CD4-positive, alpha-beta memory T cell (primary cell): Measurements from ENCODE around the gene CEP55. TPM values are rescaled to one million over a fixed set of nuclear protein-coding genes. Genes with fewer than 3 reads are reported as not detected.

Experiments used
- CTCF ChIA-PET: fragments of 350-600 bp; sonication (Branson Sonifier 250); formaldehyde crosslinking; loops from one replicate; lab custom pipeline; 2021; ENCODE audit warnings: inconsistent platforms; ENCODE audit not compliant: partially characterized antibody; lab: Charles Lee
- POLR2A ChIA-PET: fragments of 350-600 bp; sonication (Branson Sonifier 250); formaldehyde crosslinking; loops from one replicate; lab custom pipeline; 2021; ENCODE audit not compliant: partially characterized antibody; lab: Charles Lee
- DNase-seq, 5 donors: peaks; one replicate each; pipeline versions ENCODE4 v3.0.0 to v3.0.0-alpha.2; 2020 to 2022; ENCODE audit warnings: mixed read lengths in 1 of 5
- H3K27ac ChIP-seq: one replicate; pipeline ENCODE4 v1.7.0; 2013; ENCODE audit warnings: low read depth, low read length
- H3K27me3 ChIP-seq: 2 replicates; pipeline ENCODE4 v1.7.0; 2013; ENCODE audit warnings: mild to moderate bottlenecking, low read length, moderate library complexity; ENCODE audit not compliant: insufficient read depth
- H3K36me3 ChIP-seq: 2 replicates; pipeline ENCODE4 v1.7.0; 2013; ENCODE audit warnings: mild to moderate bottlenecking, low read length, moderate library complexity; ENCODE audit not compliant: insufficient read depth
- H3K4me1 ChIP-seq: 2 replicates; pipeline ENCODE4 v1.7.0; 2013; ENCODE audit warnings: mild to moderate bottlenecking, low read length, moderate library complexity; ENCODE audit not compliant: insufficient read depth
- H3K4me3 ChIP-seq, 2 donors: one replicate each; pipeline ENCODE4 v1.7.0; 2013; ENCODE audit warnings: low read length in 2 of 2, mild to moderate bottlenecking in 1 of 2
- H3K9me3 ChIP-seq, 2 donors: one replicate each; pipeline ENCODE4 v1.7.0; 2013; ENCODE audit warnings: low read length in 2 of 2, control low read depth in 1 of 2; ENCODE audit not compliant: control insufficient read depth in 1 of 2
- H3K27ac Mint-ChIP-seq, 7 donors: one replicate each; pipeline ENCODE4 v1.8.0; 2020 to 2021; ENCODE audit warnings: mixed read lengths in 7 of 7, mild to moderate bottlenecking in 6 of 7, inconsistent platforms in 3 of 7, moderate library complexity in 3 of 7
- H3K27me3 Mint-ChIP-seq, 2 donors: one replicate each; pipeline ENCODE4 v1.8.0; 2020 to 2021; ENCODE audit warnings: mixed read lengths in 2 of 2
- H3K36me3 Mint-ChIP-seq, 2 donors: one replicate each; pipeline ENCODE4 v1.8.0; 2020 to 2021; ENCODE audit warnings: mixed read lengths in 2 of 2, inconsistent platforms in 1 of 2, mild to moderate bottlenecking in 1 of 2
- H3K4me1 Mint-ChIP-seq, 4 donors: one replicate each; pipeline ENCODE4 v1.8.0; 2020 to 2021; ENCODE audit warnings: mixed read lengths in 4 of 4, mild to moderate bottlenecking in 1 of 4
- H3K4me3 Mint-ChIP-seq, 8 donors: one replicate each; pipeline ENCODE4 v1.8.0; 2020 to 2021; ENCODE audit warnings: mixed read lengths in 8 of 8, mild to moderate bottlenecking in 7 of 8, moderate library complexity in 6 of 8, inconsistent platforms in 3 of 8
- H3K9me3 Mint-ChIP-seq, 8 donors: one replicate each; pipeline ENCODE4 v1.8.0; 2020 to 2021; ENCODE audit warnings: mixed read lengths in 8 of 8, mild to moderate bottlenecking in 5 of 8, inconsistent platforms in 3 of 8, moderate library complexity in 1 of 8
- intact Hi-C: fragments of 100-400 bp; cut with micrococcal nuclease; formaldehyde crosslinking; loops from one replicate; pipeline ENCODE4 v1.15.1; 2023
- polyA plus RNA-seq, 2 donors: library from polyadenylated mRNA; unstranded; fragments of 300-500 nt; fragmentation: Illumina TruSeq; gene quantifications; one replicate each; pipeline ENCODE4 v1.2.3, GENCODE V29; 2021
- total RNA-seq, 2 experiments: library from RNA; stranded (reverse); gene quantifications; one replicate each; pipeline ENCODE4 v1.2.3, GENCODE V29; 2021

The CEP55 gene
- total and polyA plus RNA-seq, 4 experiments from 2014 or later = 0.17 to 0.69 (median 0.33) TPM

GRCh38 chr10:93478873-93479272, 17.5 kb upstream of the CEP55 start:
- Mint-ChIP-seq H3K9me3 (no peaks in the 10 kb centered on the region), H3K4me1 (peaks cover 7 to 10% (median 8%) of the 10 kb centered on the region in 4 donors), H3K27me3 (peaks cover 13 to 19% of the 10 kb centered on the region in 2 donors), H3K27ac (no peak overlapping the region), H3K4me3 (no peak overlapping the region), H3K36me3 (no peaks in the 10 kb centered on the region)
- H3K27me3 ChIP-seq = peaks cover 8% of the 10 kb centered on the region
- ChIA-PET POLR2A (no interaction called here), CTCF (interaction anchor here (1.3 to 22.9 kb wide), 2 partner anchors 32 to 97 kb away, joined by 4 to 726 read pairs; no protein-coding TSS in a partner anchor)
- H3K27ac ChIP-seq = no peak overlapping the region
- H3K4me3 ChIP-seq = no peak overlapping the region
- DNase-seq = no peak
- H3K36me3 ChIP-seq = no peaks in the 10 kb centered on the region
- no peaks in the 10 kb centered on the region for H3K9me3 ChIP-seq
- intact Hi-C loops = no loop called here
- H3K4me1 ChIP-seq = peaks cover 8% of the 10 kb centered on the region

GRCh38 chr10:93481637-93482144, 14.7 kb upstream of the CEP55 start:
- Histone ChIP-seq H3K27me3 (peaks cover 8% of the 10 kb centered on the region), H3K36me3 (no peaks in the 10 kb centered on the region), H3K27ac (no peak overlapping the region), H3K9me3 (no peaks in the 10 kb centered on the region), H3K4me1 (peaks cover 8% of the 10 kb centered on the region), H3K4me3 (peak overlapping the region; percentile 10 to 80)
- no peak overlapping the region for H3K27ac Mint-ChIP-seq
- no peak for DNase-seq
- peak overlapping the region; percentile 80 to 94 (median 90) for H3K4me3 Mint-ChIP-seq
- peaks cover 18 to 25% of the 10 kb centered on the region in 2 donors for H3K27me3 Mint-ChIP-seq
- H3K4me1 Mint-ChIP-seq = peaks cover 7 to 10% (median 8%) of the 10 kb centered on the region in 4 donors
- no peaks in the 10 kb centered on the region for H3K9me3 Mint-ChIP-seq
- intact Hi-C loops = loop anchor here (1.0 to 5.0 kb wide), 4 partner anchors 29 to 364 kb away; no protein-coding TSS in a partner anchor
- ChIA-PET CTCF (interaction anchor here (0.6 to 22.9 kb wide), 32 partner anchors 8 to 402 kb away, joined by 3 to 726 read pairs (median 5); partner anchors contain the start of gene CEP55), POLR2A (interaction anchor here (0.6 to 3.2 kb wide), 5 partner anchors 14 to 1189 kb away, joined by 3 to 31 read pairs (median 5); partner anchors contain the start of gene CEP55)
- H3K36me3 Mint-ChIP-seq = no peaks in the 10 kb centered on the region

GRCh38 chr10:93482145-93482834, 14.1 kb upstream of the CEP55 start, which contains the start of gene MYOF:
Gene MYOF (minus strand): TSS chr10:93482334. CDS start chr10:93482194, 140 bp downstream.
- peak within 1 kb of the TSS; percentile 80 to 94 (median 90) for H3K4me3 Mint-ChIP-seq
- ChIA-PET CTCF (interaction anchor here (0.7 to 22.9 kb wide), 36 partner anchors 9 to 477 kb away, joined by 3 to 726 read pairs (median 5); partner anchors contain the start of gene CEP55), POLR2A (interaction anchor here (1.0 to 3.2 kb wide), 5 partner anchors 13 to 129 kb away, joined by 3 to 31 read pairs (median 6); partner anchors contain the start of gene CEP55)
- H3K9me3 ChIP-seq = no peaks in the 10 kb centered on the region
- DNase-seq = peak; percentile 58 to 72 (median 67)
- H3K36me3 Mint-ChIP-seq = no peaks in the 10 kb centered on the region
- intact Hi-C loops = loop anchor here (1.0 to 5.0 kb wide), 4 partner anchors 29 to 365 kb away; no protein-coding TSS in a partner anchor
- peaks cover 8% of the 10 kb centered on the region for H3K27me3 ChIP-seq
- H3K4me1 ChIP-seq = peaks cover 8% of the 10 kb centered on the region
- no peak within 1 kb of the TSS for H3K27ac ChIP-seq
- peaks cover 16 to 25% of the 10 kb centered on the region in 2 donors for H3K27me3 Mint-ChIP-seq
- H3K4me3 ChIP-seq = peak within 1 kb of the TSS; percentile 10 to 80
- H3K4me1 Mint-ChIP-seq = peaks cover 7 to 10% (median 8%) of the 10 kb centered on the region in 4 donors
- peak within 1 kb of the TSS in 3 of 7 donors; percentile 23 to 72 (median 36) for H3K27ac Mint-ChIP-seq
- H3K36me3 ChIP-seq = no peaks in the 10 kb centered on the region
- no peaks in the 10 kb centered on the region for H3K9me3 Mint-ChIP-seq

GRCh38 chr10:93485690-93486089, 10.7 kb upstream of the CEP55 start:
- Histone ChIP-seq H3K27me3 (peaks cover 11% of the 10 kb centered on the region), H3K9me3 (no peaks in the 10 kb centered on the region), H3K4me1 (peaks cover 8% of the 10 kb centered on the region), H3K27ac (no peak overlapping the region), H3K4me3 (no peak overlapping the region), H3K36me3 (no peaks in the 10 kb centered on the region)
- Mint-ChIP-seq H3K4me3 (no peak overlapping the region), H3K27ac (no peak overlapping the region), H3K36me3 (no peaks in the 10 kb centered on the region), H3K27me3 (peaks cover 24 to 27% of the 10 kb centered on the region in 2 donors), H3K9me3 (no peaks in the 10 kb centered on the region), H3K4me1 (peaks cover 7 to 10% (median 8%) of the 10 kb centered on the region in 4 donors)
- ChIA-PET CTCF (interaction anchor here (0.7 to 22.9 kb wide), 5 partner anchors 11 to 104 kb away, joined by 3 to 726 read pairs (median 3); no protein-coding TSS in a partner anchor), POLR2A (no interaction called here)
- intact Hi-C loops = no loop called here
- no peak for DNase-seq

- no peak for DNase-seq
- H3K9me3 Mint-ChIP-seq = no peaks in the 10 kb centered on the region
- H3K4me3 Mint-ChIP-seq = no peak overlapping the region
- H3K4me3 ChIP-seq = no peak overlapping the region
- CTCF ChIA-PET = interaction anchor here (0.8 to 22.9 kb wide), 4 partner anchors 9 to 107 kb away, joined by 3 to 726 read pairs (median 64); no protein-coding TSS in a partner anchor
- H3K27me3 ChIP-seq = peaks cover 2% of the 10 kb centered on the region
- H3K27ac Mint-ChIP-seq = no peak overlapping the region
- H3K36me3 ChIP-seq = no peaks in the 10 kb centered on the region
- no peak overlapping the region for H3K27ac ChIP-seq
- H3K4me1 Mint-ChIP-seq = no peaks in the 10 kb centered on the region
- no peaks in the 10 kb centered on the region for H3K9me3 ChIP-seq
- no peaks in the 10 kb centered on the region for H3K36me3 Mint-ChIP-seq
- intact Hi-C loops = no loop called here
- H3K27me3 Mint-ChIP-seq = peaks cover 10 to 12% of the 10 kb centered on the region in 2 donors
- POLR2A ChIA-PET = no interaction called here
- H3K4me1 ChIP-seq = no peaks in the 10 kb centered on the region
Observed at GRCh38 chr10:93488956-93489528, 7.4 kb upstream of the CEP55 start.

- Histone ChIP-seq H3K9me3 (no peaks in the 10 kb centered on the region), H3K27ac (no peak overlapping the region), H3K27me3 (peaks cover 2% of the 10 kb centered on the region), H3K36me3 (no peaks in the 10 kb centered on the region), H3K4me1 (peaks cover 6% of the 10 kb centered on the region), H3K4me3 (no peak overlapping the region)
- Mint-ChIP-seq H3K9me3 (no peaks in the 10 kb centered on the region), H3K27ac (no peak overlapping the region), H3K4me3 (no peak overlapping the region), H3K4me1 (peaks cover 4 to 12% (median 4%) of the 10 kb centered on the region in 4 donors), H3K36me3 (peaks cover 0 to 2% of the 10 kb centered on the region in 2 donors), H3K27me3 (peaks cover 3 to 8% of the 10 kb centered on the region in 2 donors)
- CTCF ChIA-PET = interaction anchor here (1.4 to 22.9 kb wide), 4 partner anchors 8 to 110 kb away, joined by 3 to 726 read pairs (median 70); partner anchors contain the start of gene MYOF
- DNase-seq = no peak
- POLR2A ChIA-PET = no interaction called here
- intact Hi-C loops = no loop called here
Observed at GRCh38 chr10:93491602-93492121, 4.8 kb upstream of the CEP55 start.
